ENCODE measurements around the gene HS6ST2.

HS6ST2 gene

DNA sequence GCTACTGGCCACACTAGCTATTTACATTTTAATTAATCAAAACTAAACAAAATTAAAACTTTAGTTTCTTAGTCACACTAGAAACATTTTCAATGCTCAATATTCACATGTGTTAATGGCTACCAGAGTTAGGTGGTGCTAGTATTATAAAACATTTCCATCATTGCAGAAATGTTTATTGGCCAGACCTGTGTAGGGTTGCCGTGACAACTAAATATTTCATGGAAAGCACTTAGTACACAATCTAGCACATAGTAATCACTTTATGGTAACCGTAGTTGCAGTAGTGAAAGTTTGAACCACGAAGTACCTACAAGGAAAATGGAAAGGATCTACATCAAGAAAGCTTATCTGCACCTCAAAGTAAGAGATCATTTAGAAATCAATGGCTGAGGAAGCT, 95.9 kb downstream of the HS6ST2 start:
- no peak for TF ChIP-seq CTCF (IDR thresholded peaks at IDR 0.05; ENCODE audit: insufficient read depth, missing control alignments)
- FAIRE-seq: no peak
- DNase-seq (ENCODE audit: insufficient read length, low spot score): no peak

DNA sequence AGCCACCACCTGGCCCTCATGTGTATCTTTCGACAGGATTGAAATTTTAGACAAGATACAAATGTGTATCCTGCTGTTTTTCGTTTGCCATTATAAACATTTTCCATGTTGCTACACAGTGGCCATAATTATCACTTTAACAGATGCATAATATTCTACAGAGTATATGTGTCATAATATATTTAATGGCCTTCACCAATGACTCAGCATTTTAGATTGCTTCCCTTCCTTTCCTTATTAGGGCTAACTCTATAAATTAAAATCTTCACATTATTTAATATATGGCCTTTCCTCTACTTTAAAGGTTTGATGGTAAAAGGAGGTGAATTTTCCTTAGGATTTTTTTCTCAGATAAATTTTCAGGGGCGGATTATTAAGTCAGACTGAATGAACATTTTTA, 97.4 kb downstream of the HS6ST2 start:
- no peak for TF ChIP-seq CTCF (IDR thresholded peaks at IDR 0.05; ENCODE audit: insufficient read depth, missing control alignments)
- no peak for FAIRE-seq

DNA sequence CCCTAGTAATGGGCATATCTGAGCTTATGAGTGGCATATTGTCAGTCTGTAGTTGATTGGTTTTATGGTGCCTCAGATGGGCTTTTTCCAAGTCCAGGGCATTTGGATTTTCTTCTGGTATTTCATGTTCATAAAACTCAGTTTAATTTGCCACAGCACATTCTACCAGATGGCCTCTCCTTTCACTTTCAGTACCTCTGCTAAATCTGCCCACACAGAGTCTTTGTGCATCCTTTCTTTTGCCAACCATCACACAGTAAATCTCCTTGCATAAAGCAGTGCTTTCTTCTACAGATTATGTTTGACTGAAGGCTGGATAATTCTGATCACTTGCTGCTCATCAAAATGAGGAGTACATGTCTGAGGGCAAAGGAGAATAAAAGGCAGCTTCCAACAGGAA, 98.2 kb downstream of the HS6ST2 start:
- FAIRE-seq (no peak), DNase-seq (ENCODE audit: insufficient read length, low spot score) (no peak)
- no peak for TF ChIP-seq CTCF (IDR thresholded peaks at IDR 0.05; ENCODE audit: insufficient read depth, missing control alignments)

More for the DNA sequence above, 97.4 kb downstream of the HS6ST2 start:
- no peak for DNase-seq (ENCODE audit: insufficient read length, low spot score)

DNA sequence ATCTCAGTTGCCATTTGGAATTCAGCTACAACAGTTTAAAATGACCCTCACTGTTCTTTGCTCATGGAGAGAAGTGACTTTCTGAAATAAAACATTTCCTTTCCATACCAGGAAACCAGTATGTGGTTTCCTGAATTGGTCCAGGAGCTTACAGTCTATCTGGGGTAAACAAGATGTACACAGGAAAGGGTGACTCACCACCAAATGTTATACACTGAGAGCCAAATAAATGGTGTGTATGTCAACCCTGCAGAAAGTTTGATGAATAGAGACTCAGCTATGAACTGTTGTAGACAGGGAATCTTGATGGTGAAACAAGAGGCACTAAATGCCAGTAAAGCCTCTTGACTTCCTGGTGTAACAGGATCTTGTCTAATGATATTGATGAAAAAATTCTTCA, 100.4 kb downstream of the HS6ST2 start:
- DNase-seq (ENCODE audit: insufficient read length, low spot score) (no peak), FAIRE-seq (no peak)
- TF ChIP-seq CTCF (IDR thresholded peaks at IDR 0.05; ENCODE audit: insufficient read depth, missing control alignments): no peak

GRCh38 chrX:132855780-132856341, 102.6 kb downstream of the HS6ST2 start:
- no peak for TF ChIP-seq CTCF (IDR thresholded peaks at IDR 0.05; ENCODE audit: insufficient read depth, missing control alignments)
- FAIRE-seq (no peak), DNase-seq (ENCODE audit: insufficient read length, low spot score) (no peak)

DNA sequence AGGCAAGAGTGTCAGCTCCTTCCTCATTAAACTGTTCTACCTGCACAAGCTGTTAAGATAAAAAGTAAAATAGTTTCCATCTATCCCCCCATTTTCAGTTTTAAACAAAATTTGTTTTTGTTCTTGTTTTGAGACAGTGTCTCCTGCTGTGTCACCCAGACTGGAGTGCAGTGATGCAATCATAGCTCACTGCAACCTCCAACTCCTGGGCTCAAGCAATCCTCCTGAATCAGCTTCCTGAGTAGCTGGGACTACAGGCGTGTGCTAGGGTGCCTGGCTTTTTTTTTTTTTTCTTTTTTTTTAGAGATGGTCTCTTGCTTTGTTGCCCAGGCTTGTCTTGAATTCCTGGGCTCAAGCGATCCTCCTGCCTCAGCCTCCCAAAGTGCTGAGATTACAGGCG, 105.4 kb downstream of the HS6ST2 start:
- no peak for DNase-seq (ENCODE audit: insufficient read length, low spot score)
- no peak for TF ChIP-seq CTCF (IDR thresholded peaks at IDR 0.05; ENCODE audit: insufficient read depth, missing control alignments)
- FAIRE-seq: no peak

- no peak for DNase-seq (ENCODE audit: insufficient read length, low spot score)
- FAIRE-seq: no peak
These were observed 110.0 kb downstream of the HS6ST2 start for GRCh38 chrX:132848296-132848970.

More at GRCh38 chrX:132848296-132848970, 110.0 kb downstream of the HS6ST2 start:
- no peak for TF ChIP-seq CTCF (IDR thresholded peaks at IDR 0.05; ENCODE audit: insufficient read depth, missing control alignments)
